Stimulated activated CD4-positive, alpha-beta T cell treated with anti-CD3 and anti-CD28 coated beads, Interleukin-15, amount 100 ng/mL, for 24 hours (primary cell): ENCODE measurements around the gene ABT1.

Experiments used
- DNase-seq: peaks from one replicate; pipeline ENCODE4 v3.0.0-alpha.2; 2020

The ABT1 gene

DNA sequence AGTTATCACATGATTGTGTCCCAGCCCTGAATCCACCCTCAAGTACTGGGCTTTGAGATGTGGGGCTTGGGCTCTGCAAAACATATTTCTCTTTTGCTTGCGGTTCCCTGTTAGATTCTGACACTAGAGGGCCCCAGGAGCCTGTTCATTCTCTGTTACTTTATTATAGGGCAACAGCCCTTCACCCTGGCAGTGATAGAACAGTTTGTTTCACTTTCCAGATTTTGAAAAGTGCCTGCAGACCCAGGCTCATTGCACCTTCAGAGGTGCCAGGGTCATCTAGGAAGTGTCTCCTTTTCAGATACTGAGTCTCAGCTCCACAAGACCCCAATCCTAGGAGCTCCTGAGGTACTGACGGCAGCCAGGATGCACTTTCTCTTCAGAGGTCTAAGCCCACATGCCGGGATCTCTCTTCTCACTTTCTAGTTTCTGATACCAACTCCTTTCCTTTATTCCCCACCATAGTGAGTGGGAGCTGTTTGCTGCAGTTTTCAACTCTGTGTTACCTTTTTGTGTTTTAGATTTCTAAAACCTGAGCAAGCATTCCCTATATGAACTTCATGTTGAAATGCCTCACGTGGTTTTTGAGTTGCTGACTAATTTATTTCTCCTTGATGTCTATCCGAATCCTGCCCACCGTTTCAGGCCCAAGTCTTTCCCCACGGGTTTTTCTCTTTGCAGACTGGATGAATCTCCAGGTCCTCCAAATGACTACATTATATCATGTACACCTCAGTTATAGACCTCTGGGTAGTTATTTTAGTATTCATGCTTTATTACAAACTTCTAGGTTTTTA, 10.9 kb downstream of the ABT1 start:
- peak; percentile 62 for DNase-seq

- DNase-seq, result no peak
These were observed 12.7 kb downstream of the ABT1 start for GRCh38 chr6:26609463-26609862.

GRCh38 chr6:26611599-26611998, 14.8 kb downstream of the ABT1 start:
- DNase-seq, result no peak

GRCh38 chr6:26613201-26613600, 16.4 kb downstream of the ABT1 start:
- DNase-seq, result no peak

- peak; percentile 41 for DNase-seq
These were observed 17.2 kb downstream of the ABT1 start for GRCh38 chr6:26613689-26614683.

DNA sequence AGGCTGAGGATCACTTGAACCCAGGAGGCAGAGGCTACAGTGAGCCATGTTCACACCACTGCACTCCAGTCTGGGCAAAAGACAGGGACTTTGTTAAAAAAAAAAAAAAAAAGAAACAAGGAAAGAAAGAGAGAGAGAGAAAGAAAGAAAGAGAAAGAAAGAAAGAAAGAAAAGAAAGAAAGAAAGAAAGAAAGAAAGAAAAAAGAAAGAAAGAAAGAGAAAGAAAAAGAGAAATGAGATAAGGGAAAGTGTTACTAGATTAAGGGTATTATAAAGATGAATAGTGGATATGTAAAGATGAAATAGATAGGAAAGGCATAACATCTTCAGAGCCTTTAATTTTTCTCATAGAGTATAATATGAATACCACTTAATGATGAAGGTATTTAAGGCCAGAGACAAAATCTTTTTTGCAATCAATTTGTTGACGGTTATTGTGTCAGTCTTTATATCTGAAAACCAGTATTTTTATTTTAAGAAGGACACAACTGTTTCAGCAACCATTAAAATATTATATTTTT, 26.6 kb downstream of the ABT1 start:
- no peak for DNase-seq

DNA sequence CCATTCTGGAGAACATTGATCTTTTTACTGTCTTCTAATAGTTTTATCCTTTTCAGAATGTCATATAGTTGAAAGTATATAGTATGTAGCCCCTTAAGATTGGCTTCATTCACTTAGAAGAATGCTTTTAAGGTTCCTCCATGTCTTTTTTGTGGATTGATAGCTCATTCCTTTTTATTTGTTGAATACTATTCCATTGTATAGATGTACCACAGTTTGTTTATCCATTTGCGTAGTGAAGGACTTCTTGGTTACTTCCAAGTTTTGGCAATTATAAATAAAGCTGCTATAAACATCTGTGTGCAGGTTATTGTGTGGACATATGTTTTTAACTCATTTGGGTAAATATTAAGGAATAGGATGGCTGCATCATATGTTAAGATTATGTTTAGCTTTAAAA, 27.8 kb downstream of the ABT1 start:
- DNase-seq, result no peak

DNA sequence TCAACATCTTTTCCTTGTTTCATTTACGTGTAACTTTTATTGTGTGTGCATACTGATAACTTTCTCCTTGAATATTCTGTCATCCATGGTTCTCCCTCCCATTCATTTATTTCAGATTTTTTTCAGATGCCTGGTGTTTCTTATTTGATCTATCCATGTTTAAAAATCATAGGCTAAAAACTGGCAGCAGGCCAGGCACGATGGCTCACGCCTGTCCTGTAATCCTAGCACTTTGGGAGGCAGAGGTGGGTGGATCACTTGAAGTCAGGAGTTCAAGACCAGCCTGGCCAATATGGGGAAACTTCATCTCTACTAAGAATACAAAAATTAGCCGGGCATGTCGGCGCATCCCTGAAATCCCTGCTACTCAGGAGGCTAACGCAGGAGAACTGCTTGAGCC, 31.1 kb downstream of the ABT1 start:
- DNase-seq, result no peak

DNA sequence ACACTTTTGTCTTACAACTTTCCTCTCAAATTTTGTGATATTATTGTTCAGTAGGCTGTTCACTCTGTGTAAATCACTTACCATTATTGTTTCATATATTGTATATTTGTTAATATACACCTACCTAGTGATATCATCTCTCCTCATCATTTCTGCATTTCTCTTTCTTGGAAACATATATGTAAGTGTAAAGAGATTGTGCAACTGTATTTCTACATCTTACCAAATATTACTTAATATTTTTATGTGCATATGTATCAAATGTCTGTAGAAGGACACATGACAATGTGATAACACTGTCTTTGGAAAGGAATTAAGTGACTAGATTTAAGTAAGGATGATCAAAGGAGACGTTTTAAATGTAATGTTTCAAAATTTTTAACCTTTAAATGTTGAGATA, 32.6 kb downstream of the ABT1 start:
- DNase-seq, result no peak

GRCh38 chr6:26640806-26641205, 44.1 kb downstream of the ABT1 start:
- DNase-seq, result no peak

DNA sequence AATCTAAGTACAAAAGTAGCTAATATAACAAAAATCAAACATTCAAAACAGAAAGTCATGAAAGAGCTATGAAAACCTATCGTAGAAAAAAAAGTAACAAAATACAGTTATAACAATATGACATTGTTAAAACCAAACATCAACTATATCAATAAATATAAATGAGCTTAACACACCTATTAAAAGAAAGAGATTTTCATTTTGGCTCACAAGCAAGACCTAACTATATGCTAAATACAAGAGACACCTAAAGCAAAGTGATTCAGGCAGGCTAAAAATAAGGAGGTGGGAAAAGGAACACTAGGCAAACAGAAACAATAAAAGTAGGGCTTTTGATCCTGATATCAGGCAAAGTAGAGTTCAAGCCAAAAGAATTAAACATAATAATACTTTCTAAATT, 49.3 kb downstream of the ABT1 start:
- no peak for DNase-seq
